Measurements from ENCODE around the gene WNK1. TPM values are rescaled to one million over a fixed set of nuclear protein-coding genes. Genes with fewer than 3 reads are reported as not detected.

Gene WNK1
- total RNA-seq, 1 experiment from 2014 or later, result 117 TPM

DNA sequence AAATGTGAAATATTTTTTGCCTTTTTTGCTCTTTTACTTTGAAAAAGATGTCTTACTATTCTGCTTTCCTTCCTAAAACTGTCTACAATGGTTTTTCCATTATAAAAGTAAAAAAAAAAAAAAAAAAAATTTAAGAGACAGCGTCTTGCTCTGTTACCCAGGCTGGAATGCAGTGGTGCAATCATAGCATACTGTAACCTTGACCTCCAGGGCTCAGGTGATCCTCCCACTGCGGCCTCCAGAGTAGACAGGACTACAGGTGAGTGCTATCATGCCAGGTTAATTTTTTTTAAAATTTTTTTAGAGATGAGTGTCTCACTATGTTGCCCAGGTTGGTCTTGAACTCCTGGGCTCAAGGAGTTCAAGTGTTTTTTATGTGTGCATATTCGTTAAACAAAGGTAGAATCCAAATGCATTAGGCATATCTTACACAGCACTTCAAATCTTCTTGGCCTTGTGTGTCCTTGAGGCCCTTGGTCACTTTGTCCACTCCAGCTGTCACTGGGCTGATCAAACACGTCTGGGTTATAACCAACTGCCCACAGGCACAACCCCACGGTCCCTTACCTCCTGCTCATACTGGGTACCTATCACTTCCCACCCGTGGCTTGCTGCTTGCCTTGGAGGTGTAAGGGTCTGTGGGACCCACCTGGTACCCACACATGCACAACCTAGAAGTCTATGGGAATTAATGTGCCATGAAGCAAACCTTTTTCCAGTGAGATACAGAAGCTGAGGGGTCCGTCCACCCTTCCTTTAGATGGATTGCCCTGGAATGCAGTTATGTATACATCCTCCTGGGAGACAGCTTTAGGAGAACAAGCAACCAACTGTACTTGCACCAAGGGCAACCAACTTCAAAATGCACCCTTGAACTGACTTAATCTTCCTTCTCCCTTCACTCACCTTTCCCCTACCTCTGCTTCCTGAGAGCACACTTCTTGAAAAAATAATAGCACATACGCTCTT is 184.3 kb downstream of the WNK1 start:
- H3K27me3 ChIP-seq (ENCODE audit: insufficient read depth, low read length), result no peaks in the 10 kb centered on the region
- WGBS (ENCODE audit: extremely low coverage, insufficient read length, low lambda C conversion rate), result no CpG with 5 or more reads among the region's 8 CpGs
- no peak overlapping the region for H3K4ac ChIP-seq (ENCODE audit: low read depth, low read length)
- Mint-ChIP-seq H3K4me1 (no peaks in the 10 kb centered on the region), H3K36me3 (ENCODE audit: insufficient read depth in 1 of 3, low read depth in 3 of 3) (peaks cover 10 to 46% (median 35%) of the 10 kb centered on the region in 3 experiments; a peak in 6 of 7 replicates), H3K4me3 (no peak overlapping the region), H3K27me3 (ENCODE audit: low read depth) (no peaks in the 10 kb centered on the region), H3K9me3 (no peaks in the 10 kb centered on the region), H3K27ac (peak overlapping the region in 2 of 3 experiments; percentile 60 to 75; a peak in 1 of 7 replicates)
- H3K4me1 ChIP-seq (ENCODE audit: insufficient read depth, low read length), result no peaks in the 10 kb centered on the region
- DNase-seq, result no peak
- H4K5ac ChIP-seq (ENCODE audit: insufficient read length, low read depth, low read length), result no peak overlapping the region
- no peaks in the 10 kb centered on the region for H4K20me1 ChIP-seq (ENCODE audit: control insufficient read depth, insufficient read depth, insufficient read length)
- TF ChIP-seq, protein P1, sequence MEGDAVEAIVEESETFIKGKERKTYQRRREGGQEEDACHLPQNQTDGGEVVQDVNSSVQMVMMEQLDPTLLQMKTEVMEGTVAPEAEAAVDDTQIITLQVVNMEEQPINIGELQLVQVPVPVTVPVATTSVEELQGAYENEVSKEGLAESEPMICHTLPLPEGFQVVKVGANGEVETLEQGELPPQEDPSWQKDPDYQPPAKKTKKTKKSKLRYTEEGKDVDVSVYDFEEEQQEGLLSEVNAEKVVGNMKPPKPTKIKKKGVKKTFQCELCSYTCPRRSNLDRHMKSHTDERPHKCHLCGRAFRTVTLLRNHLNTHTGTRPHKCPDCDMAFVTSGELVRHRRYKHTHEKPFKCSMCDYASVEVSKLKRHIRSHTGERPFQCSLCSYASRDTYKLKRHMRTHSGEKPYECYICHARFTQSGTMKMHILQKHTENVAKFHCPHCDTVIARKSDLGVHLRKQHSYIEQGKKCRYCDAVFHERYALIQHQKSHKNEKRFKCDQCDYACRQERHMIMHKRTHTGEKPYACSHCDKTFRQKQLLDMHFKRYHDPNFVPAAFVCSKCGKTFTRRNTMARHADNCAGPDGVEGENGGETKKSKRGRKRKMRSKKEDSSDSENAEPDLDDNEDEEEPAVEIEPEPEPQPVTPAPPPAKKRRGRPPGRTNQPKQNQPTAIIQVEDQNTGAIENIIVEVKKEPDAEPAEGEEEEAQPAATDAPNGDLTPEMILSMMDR (conservative IDR thresholded peaks at IDR 0.05), result no peak
- no peak overlapping the region for H4K91ac ChIP-seq (ENCODE audit: insufficient read length, low read depth, low read length)
- H3K23me2 ChIP-seq (ENCODE audit: insufficient read length, low read depth, low read length, poor library complexity, severe bottlenecking), result no peaks in the 10 kb centered on the region
- H2BK20ac ChIP-seq (ENCODE audit: low read depth, low read length, poor library complexity, severe bottlenecking), result no peak overlapping the region
- H3K14ac ChIP-seq (ENCODE audit: insufficient read depth, low read length), result no peak overlapping the region
- H3K79me1 ChIP-seq (ENCODE audit: insufficient read depth, low read depth, low read length, poor library complexity, severe bottlenecking), result peaks cover 3% of the 10 kb centered on the region
- H2BK5ac ChIP-seq (ENCODE audit: insufficient read length, low read length), result no peak overlapping the region
- H3K18ac ChIP-seq (ENCODE audit: insufficient read length, low read depth, low read length), result no peak overlapping the region
- H3K9ac ChIP-seq (ENCODE audit: extremely low read depth, insufficient read length, low read length), result no peak overlapping the region
- no peak overlapping the region for H3K23ac ChIP-seq (ENCODE audit: insufficient read length, low read depth, low read length)
- H2AK5ac ChIP-seq (ENCODE audit: insufficient read length, low read length), result no peak overlapping the region
- H2BK15ac ChIP-seq (ENCODE audit: low read depth, low read length), result no peak overlapping the region
- no peak overlapping the region for H2AFZ ChIP-seq (ENCODE audit: low read length)
- H2BK12ac ChIP-seq (ENCODE audit: insufficient read length, low read depth, low read length), result no peak overlapping the region
- no peaks in the 10 kb centered on the region; the same call in 1 of the 2 replicates for H3K79me2 ChIP-seq (ENCODE audit: insufficient read depth, low read length)
- no peak overlapping the region for H4K8ac ChIP-seq (replicated peaks; ENCODE audit: insufficient read length, low read depth, low read length)
- H3K9me3 ChIP-seq (ENCODE audit: control insufficient read depth, low read depth, low read length), result no peaks in the 10 kb centered on the region
- H3T11ph ChIP-seq (ENCODE audit: low read length), result no peak overlapping the region
- no peak overlapping the region for H3K27ac ChIP-seq (ENCODE audit: insufficient read length, low read depth, low read length)
- no peak overlapping the region for H3K56ac ChIP-seq (ENCODE audit: insufficient read length, low read depth, low read length)
- no peak overlapping the region for H3K4me2 ChIP-seq (ENCODE audit: insufficient read depth, insufficient read length, low read length)
- no peak overlapping the region for H2BK120ac ChIP-seq (ENCODE audit: low read depth, low read length, poor library complexity, severe bottlenecking)

Measured in H9 (cell line).